NCI-H524 treated with DMSO at 0.1 percent for 48 hours (cell line): ENCODE results near the gene MGRN1.

ENCODE experiments used
- DNase-seq: peaks from one replicate; lab custom pipeline; 2025; lab: John Stamatoyannopoulos, UW

The MGRN1 gene

DNA sequence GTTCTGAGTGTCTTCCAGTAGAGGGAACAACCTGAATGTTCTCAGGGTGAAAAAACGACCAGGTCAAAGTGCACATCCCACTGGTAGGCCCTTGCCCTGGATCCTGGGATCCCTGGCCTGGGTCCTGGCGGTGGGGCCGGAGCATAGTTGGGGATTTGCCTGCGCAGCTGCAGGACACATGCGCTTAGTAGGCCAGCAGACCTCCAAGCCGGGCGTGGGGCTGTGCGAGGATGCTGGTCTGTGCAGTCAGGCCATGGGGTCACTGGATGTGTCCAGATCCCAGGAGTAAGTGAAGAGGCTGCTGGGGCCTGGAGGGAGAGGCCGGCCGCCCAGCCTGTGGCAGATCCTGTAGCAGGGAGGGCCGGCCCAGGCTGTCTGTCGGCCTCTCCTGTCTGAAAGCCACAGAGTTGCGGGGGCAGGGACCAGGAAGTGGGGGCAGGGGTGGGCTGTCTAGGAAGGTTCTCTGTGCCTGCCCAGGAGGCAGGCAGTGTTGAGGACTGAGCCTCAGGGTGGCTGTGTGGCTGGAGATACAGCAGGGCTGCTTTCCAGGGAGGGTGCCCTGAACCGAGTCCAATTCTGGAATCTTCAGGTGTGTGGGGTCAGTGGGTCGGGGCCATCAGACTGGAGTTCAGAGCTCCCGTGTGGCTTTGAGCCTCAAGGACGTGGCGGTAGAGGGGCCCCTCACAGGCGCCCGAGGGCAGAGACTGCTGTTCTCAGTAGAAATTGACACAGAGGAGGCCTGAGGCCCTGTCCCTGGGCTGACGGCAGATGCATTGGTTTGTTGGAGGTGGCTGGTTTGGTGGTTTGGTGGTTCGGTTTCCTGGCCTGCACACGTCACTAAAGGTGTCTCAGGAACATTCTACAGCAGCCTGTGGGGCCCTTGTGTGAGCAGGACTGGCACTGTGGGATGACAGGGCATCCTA lies 51.5 kb downstream of the MGRN1 start:
- no peak for DNase-seq

DNA sequence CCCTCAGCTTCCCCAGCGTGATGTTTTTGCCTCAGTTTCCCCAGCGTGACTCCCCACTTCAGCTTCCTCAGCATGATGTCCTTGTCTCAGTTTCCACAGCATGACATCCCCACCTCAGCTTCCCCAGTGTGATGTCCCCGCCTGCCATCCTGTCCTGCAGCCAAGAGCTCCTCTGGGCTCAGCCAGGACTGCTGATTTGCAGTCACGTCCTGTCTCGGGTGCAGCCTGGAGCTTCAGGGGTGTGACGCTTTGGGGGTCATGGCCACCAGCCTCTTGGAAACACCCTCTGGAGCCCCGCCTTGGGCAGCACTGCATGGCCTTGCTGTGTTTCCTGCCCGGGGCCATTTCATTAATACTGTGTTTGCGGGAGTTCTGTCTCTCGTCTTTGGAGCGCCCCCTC lies 52.2 kb downstream of the MGRN1 start:
- no peak for DNase-seq

DNA sequence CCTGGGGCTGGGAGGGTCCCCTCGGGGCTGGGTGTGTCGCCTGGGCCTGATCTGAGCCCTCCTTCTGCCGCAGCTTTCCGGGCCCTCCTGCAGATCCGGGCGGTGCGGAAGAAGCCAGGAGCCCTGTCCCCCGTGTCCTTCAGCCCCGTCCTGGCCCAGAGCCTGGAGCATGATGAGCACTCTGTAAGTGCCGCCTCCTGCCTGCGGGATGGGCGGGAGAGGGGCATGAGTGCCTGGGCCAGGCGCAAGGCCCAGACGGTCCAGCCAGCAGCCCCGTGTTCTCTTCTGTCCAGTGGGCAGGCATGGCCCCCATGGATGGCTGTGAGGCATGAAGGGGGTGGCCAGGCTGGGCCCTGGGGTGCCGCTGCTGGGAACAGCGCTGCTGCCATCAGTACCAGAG lies 52.8 kb downstream of the MGRN1 start:
- no peak for DNase-seq

DNA sequence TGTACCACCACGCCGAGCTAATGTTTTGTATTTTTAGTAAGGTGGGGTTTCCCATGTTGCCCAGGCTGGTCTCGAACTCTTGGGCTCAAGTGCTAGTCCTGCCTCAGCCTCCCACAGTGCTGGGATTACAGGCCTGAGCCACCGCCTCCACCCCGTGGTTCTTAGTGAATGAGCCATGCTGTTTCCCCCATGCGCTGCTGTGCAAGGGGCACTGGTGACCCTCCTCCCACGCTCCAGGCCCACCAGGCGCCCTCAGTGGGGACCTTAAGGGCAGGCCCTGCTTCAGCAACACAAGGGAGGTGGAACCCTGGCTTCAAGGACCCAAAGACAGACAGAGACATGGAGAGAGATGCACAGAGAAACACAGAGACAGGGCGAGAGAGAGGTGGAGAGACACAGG lies 53.4 kb downstream of the MGRN1 start:
- DNase-seq = no peak

DNA sequence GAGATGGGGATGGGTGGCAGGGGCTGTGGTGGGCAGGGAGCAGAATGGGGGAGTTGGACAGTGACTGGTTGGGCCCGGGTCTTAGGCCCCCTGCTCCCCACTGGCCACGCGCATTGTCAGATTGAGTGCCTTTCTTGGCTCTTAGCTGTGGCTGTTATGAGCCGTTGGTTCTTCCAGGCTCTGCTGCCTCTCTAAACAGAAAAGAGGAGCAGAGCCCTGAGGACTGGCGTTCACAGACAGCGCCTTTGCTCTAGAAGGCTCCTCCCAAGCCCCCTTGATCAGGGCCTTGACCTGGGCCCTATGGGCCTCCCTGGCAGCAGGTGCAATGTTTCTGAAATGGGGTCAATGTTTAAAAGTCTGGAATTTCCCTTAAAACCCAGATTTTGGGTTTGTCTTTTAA lies 54.0 kb downstream of the MGRN1 start:
- DNase-seq = no peak

DNA sequence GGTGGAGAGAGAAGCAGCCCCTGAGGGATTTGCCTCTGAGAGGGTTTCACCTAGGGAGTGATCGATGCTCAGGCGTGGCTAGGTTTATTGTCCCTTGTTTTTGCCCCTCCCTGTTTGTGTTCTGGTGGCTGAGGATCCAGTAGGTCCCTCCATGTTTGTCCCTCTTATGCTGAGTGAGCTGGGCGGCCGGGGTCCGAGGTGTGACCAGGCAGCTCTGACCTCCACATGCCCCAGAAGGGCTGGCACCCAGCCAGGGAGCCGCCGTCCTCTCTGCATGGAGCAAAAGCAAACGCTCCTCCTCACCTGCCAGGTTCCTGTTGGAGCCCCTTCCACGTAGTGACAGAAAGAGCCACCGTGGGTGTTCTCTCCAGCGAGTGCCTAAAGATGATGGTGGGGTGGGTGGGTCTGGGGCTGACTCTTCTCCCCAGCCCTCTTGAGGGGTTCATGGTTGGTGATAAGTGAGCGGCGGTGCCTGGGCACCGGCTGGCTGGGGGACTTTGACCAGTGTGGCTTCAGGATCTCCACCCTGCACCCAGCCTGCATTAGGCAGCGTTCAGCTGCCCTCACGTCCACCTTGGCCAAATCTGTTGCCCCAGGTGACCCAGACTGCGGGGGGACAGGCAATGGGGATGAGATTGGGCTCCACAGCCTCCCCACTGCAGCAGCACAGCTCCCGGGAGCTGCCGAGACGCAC lies 54.7 kb downstream of the MGRN1 start:
- no peak for DNase-seq

DNA sequence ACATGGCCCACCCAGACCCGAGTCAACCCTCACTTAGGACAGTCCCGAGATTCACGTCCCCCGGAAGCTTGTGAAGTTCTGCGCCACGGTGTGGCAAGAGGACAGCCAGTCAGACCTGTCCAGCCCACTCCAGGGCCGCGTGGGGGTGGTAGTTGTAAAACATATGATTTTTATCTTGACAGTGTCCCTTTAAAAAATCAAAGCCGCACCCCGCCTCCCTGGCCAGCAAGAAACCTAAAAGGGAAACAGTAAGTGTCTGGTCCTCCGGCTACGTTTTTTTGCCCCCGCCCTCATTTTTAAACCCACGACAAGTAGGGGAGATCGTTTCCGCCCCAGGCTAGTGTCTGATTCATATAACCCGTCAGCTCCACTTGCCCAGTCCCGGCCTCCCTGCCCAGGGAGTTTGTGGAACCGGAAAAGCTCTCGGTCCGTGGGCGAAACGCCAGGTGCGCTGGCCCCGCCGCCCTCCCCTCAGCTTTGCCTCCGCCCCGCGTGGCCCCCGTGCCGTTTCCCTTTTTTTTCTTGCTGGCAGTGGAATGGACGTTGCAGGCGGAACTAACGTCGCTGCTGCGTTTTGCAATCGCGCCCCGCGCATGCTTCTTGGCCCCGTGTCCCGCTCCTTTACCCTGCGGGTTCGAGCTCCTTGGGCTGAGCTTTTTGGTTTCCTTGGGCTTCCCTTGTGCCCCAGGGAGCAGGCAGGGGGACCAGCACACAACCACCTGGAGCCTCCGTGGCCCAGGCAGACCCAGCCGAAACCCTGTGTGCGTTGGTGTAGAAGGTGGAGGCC lies 55.4 kb downstream of the MGRN1 start:
- DNase-seq = no peak

DNA sequence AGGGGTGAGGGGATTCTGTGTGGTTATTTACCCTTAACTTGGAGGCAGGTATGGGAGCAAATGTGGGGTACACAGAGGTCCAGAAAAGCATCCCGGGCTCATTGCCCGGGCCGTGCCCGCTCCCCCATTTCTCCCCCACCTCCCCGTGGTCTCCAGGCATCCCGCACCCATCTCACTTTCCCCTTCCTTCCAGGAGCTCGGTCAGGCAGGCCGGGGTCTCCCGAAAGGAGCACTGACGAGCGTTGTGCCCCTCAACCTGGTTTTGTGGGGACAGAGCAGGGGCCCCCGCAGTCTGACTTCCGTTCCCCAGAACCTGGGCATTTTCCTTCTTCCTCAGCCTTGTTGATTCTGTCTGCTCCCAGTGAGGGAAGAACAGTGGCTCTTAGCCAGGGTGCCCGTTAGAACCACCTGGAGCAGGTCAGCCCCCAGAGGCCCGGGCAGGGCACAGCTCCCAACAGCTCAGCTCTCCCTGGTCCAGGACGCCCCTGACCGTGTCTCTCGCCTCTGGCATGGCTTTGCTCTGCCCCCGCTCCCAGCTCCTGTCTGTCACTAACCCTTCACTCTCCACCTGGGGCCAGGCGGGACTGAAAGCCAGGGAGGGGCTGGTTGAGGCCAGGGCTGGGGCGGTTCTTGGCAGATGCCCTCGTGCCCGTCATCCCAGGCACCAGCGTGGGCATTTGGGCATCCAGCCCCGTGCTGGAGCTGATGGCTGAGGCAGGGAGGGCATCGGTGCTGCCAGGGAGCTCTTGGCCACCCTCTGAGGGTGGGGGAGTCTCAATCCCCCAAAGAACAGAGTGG lies 56.2 kb downstream of the MGRN1 start:
- DNase-seq = no peak

DNA sequence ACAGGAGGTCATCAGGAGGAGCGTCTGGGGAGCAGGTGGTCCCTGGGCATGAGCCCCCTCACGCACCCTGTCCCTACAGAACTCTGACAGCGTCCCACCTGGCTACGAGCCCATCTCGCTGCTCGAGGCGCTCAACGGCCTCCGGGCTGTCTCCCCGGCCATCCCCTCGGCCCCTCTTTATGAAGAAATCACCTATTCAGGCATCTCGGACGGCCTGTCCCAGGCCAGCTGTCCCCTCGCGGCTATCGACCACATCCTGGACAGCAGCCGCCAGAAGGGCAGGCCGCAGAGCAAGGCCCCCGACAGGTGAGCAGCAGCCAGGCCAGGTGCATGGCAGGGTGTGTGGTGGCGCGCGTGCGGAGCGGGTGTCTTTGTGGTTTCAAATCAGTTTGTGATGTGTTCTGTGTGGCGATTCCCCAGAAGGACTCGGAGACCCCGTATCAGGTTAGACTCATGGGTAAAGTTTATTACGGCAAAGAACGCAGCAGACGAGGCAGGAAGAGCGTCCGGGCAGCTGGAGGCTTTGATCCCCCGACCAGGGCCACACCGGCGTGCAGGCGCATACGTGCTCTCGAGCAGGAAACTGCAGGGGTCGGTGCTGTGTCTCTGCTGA lies 57.0 kb downstream of the MGRN1 start:
- no peak for DNase-seq

DNA sequence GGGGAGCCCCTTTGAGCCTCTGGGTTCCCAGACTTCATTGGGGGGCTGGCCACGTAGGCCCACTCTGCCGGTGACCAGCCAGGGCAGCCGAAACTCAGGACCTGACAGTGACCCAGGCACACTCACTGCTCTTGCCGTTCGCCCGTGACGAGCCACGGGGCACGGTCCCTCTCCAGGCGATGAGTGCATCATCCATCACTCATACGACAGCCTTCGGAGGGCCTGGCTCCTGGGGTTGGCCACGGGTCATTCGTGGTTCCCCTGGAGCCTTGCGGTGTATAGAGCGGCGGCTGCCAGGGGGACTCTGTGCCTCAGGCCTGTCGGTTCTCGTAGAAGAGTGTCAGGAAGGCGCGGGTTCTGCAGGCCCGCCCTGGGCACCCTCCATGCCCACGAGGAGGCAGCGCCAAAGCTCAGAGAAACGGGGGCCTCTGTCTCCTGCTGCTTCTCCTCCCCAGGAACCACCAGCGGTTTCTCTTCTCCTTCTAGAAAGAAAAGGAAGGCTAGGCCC lies 57.5 kb downstream of the MGRN1 start:
- no peak for DNase-seq

DNA sequence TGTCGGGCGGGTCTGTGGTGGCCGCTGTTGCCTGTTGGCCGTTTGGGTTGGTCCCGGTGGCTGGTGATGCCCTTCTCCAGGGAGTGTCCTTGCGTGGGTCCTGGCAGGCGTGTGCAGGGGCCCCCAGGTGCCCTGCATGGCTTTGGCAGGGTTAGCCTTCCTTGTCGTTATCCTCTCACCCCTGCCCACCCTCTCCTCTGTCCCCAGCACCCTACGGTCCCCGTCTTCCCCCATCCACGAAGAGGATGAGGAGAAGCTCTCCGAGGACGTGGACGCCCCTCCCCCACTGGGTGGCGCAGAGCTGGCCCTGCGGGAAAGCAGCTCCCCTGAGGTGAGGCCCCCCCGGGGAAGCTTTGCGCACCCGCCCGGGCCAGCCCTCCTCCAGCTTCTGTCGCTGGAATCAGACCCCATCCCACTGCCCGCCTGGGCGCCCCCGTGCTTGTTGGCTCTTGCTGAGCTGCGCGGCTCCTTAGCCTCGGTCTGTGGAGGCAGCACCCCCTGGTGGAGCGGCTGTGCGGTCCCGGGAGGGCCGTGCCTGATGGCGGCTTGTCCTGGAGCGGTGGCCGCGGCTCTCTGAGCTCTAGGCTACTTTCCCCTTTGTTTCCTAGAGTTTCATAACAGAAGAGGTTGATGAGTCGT lies 58.1 kb downstream of the MGRN1 start:
- DNase-seq = no peak

DNA sequence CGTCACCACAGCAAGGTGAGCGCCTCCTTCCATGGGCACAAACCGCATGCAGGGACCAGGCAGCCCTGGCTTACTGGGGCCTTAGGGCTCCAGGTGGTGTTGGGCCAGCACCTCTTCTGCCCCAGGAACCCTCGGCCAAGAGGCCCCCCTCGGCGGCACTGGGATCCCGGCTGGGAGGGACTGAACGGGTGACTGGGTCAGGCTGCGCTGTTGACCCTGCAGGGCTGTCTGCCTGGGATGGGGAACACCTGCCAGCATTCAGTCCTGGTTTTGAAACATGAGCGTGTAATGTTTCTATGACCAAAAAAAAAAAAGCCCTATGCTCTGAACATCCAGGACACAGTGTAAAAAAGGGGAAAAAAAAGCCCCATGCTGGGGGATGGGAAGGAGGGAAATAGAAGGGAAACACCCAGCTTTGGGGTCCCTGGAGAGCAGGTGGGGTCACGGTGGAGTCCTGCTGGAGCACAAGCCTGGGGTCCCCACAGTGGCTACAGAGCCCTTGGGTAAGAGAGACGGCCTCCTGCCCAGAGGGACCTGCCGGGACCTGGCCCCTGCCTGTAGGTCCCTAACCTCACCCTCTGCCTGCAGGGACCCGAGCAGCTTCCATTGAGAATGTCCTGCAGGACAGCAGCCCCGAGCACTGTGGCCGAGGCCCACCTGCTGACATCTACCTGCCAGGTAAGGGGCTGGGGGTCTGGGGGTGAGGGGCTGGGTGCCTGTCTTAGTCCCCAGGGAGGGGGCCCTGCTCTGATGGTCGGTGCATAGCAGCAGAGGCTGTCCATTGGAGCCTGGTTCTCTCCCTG lies 58.8 kb downstream of the MGRN1 start:
- DNase-seq = no peak

DNA sequence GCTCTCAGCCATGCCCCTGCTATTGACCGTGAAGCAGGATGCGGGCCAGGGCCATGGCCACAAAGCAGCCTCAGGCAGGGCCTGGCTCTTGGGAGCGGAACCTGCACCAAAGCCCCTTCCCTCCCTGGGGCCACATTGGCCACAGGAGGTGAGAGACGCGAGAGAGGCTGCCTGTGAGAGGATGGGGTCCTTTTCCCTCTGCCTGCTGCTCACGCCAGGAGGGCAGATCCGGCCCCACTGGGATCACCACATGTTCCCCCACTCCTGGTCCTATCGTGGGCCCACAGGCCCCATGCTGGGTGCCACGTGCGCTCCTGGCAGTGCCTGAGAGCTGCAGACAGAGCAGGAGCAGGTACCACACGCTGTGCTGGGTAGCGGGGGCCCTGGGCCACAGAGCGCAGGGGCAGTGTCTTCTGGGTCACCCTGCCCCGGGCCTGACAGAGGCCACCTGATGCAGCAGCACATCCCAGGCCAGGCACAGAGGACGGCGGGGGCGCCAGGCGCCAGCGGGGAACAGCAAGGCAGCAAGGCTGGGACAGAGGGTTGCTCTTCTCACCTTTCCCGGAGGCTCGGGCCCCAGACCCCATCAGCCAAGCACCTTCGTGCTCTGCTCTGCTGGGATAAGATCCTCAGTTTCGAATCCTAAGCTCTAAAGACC lies 59.6 kb downstream of the MGRN1 start:
- no peak for DNase-seq

DNA sequence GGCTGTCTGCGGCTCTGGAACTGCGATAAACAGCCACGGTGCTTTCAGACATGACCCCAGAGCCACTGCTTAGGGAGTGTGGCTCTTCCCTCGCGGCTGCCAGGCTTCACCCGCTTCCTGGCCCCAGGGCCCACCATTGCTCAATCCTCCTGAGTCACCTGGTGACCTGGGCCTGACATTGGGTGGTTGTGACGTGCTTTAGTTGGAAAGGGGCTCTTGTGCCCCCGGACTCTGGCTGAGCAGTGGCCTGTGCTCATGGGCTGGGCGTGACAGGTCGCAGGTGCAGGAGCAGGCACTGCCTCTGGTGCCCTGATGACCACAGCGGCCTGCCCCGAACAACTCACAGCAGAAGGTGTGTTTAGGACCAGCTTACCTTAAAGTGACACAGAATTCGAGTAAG lies 60.1 kb downstream of the MGRN1 start:
- DNase-seq = no peak

DNA sequence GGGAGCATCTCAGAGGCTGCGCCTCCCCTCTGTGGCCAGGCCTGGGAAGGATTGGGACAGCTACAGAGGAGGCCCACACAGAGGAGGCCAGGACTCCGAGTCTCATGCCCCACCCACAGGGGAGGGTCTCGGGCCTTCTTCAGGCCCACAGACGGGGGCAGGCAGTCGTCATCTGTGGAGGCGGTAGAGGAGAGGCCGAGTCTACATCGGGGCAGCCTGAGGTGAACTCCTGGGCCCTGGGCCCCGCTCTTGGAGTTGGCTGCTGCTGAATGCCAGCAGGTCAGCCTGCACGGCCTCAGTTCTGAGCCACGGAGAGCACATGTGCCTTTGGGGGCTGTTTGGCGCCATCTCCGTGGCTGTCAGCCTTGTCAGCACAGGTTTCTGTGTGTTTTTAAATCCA lies 60.7 kb downstream of the MGRN1 start:
- DNase-seq = no peak

DNA sequence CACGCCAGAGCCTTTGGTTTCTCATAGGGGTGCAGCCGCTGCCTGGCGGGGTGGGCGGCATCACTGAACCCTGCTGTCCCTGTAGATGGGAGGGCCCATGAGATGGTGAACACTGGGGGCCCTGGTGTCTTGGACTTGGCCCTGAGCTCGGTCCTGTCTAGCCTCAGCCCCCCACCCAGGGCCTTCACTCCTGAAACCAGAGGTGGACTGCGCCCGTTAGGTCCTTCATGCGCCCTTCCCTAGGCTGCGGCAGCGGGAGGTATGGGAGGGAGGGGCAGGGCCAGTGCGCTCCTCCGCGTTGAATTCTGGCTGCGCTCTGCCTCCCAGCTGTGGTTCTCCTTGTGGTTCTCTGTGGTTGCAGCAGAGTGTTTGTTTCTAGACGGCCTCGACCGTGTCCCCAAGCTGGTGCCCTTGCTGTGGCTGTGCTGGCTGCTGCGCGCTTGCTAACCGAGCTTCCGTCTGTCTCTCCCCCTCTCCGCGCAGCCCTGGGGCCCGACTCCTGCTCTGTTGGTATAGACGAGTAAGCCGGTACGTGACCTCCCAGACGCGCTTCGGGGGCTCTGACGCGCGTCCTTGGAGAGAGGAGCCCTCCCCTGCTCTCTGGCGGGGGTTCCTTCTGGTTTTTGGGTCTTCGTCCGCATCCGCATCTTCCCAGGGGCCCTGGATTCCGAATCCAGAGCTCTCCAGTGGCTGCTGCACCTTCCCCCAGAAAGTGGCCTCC lies 61.3 kb downstream of the MGRN1 start:
- DNase-seq = no peak

DNA sequence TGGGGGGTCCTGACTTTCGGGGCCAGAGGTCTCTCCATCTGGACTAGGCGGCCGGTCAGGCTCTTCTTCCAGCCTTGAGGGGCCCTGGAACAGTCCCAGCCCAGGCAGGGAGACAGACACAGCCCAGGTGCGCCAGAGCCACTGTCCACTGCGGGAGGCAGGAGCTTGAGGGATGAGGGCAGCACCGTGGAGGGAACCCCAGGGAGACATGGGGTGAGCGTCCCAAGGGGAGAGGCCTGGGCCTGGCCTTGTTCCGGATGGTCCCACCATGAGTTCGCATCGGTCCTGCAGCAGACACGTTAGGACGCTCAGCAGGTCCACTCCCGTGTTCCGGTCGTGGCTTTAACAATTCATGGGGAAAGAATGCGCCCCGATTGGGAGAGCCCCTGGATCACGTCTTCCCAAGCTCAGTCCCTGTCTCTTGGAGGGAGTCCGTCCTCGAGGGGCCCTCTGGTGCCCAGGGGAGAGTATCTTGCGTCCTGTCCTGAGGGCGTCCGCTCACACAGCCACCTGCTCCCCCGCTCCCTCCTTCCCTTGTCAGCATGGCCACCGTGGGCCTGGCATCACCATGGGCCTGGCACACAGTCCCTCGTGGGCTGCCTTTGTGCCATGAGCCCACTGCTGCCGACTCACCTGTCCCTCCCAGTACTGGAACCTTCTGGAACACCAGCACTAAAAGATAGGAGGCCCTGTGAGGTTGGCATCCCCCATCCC lies 62.0 kb downstream of the MGRN1 start:
- no peak for DNase-seq

DNA sequence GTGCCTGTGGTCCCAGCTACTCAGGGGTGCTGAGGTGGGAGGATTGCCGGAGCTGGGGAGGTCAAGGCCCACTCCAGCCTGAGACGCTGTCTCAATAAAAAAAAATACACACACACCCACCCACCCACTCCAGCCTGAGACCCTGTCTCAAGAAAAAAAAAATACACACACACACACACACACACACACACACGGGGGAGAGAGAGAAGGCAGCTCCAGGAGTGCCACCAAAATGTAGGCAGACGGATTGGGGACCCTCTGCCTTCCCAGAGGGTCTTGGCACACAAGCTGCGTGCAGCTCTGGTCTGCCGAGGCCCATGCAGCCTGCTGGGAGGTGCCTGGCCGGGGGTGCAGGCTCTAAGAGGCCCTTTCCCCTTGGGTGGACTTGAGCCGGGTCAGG lies 62.8 kb downstream of the MGRN1 start:
- DNase-seq = no peak
